ENCODE data around the gene ECI2.
"Not testable (repeated sequence)": the region's sequence is repeated elsewhere in the genome, so short reads cannot be mapped to it uniquely, and the experiment has no call there.

The ECI2 gene

GRCh38 chr6:4115741-4116140, 19.6 kb downstream of the ECI2 start:
- H3K27ac ChIP-seq: no peak overlapping the region
- H3K4me3 ChIP-seq (IDR thresholded peaks at IDR 0.05; ENCODE audit: insufficient read depth, low read depth, low read length): no peak overlapping the region
- no peaks in the 10 kb centered on the region for H3K27me3 ChIP-seq (ENCODE audit: insufficient read depth, low read depth)
- H2AFZ ChIP-seq (ENCODE audit: low read depth): no peak overlapping the region
- no peaks in the 10 kb centered on the region for H3K36me3 ChIP-seq (ENCODE audit: insufficient read depth)
- no peaks in the 10 kb centered on the region for H3K79me2 ChIP-seq (ENCODE audit: insufficient read depth, low read depth)
- H3K4me2 ChIP-seq: no peak overlapping the region
- TF ChIP-seq CTCF (conservative IDR thresholded peaks at IDR 0.05; ENCODE audit: low read depth, low read length): no peak
- H3K9ac ChIP-seq: no peak overlapping the region
- no peaks in the 10 kb centered on the region for H4K20me1 ChIP-seq (ENCODE audit: insufficient read depth)
- no peaks in the 10 kb centered on the region for H3K4me1 ChIP-seq (ENCODE audit: low read depth, poor library complexity, severe bottlenecking)

GRCh38 chr6:4114123-4114522, 21.3 kb downstream of the ECI2 start:
- Histone ChIP-seq H3K27ac (no peak overlapping the region), H3K36me3 (ENCODE audit: insufficient read depth) (no peaks in the 10 kb centered on the region), H3K4me1 (ENCODE audit: low read depth, poor library complexity, severe bottlenecking) (no peaks in the 10 kb centered on the region), H3K4me3 (IDR thresholded peaks at IDR 0.05; ENCODE audit: insufficient read depth, low read depth, low read length) (no peak overlapping the region), H3K79me2 (ENCODE audit: insufficient read depth, low read depth) (no peaks in the 10 kb centered on the region), H4K20me1 (ENCODE audit: insufficient read depth) (no peaks in the 10 kb centered on the region), H3K4me2 (no peak overlapping the region), H3K9ac (no peak overlapping the region), H3K27me3 (ENCODE audit: insufficient read depth, low read depth) (no peaks in the 10 kb centered on the region), H2AFZ (ENCODE audit: low read depth) (no peak overlapping the region)
- no peak for TF ChIP-seq CTCF (conservative IDR thresholded peaks at IDR 0.05; ENCODE audit: low read depth, low read length)

- no peak for TF ChIP-seq CTCF (conservative IDR thresholded peaks at IDR 0.05; ENCODE audit: low read depth, low read length)
- Histone ChIP-seq H2AFZ (ENCODE audit: low read depth) (no peak overlapping the region), H3K36me3 (ENCODE audit: insufficient read depth) (no peaks in the 10 kb centered on the region), H3K4me2 (no peak overlapping the region), H3K27me3 (ENCODE audit: insufficient read depth, low read depth) (no peaks in the 10 kb centered on the region), H3K4me3 (IDR thresholded peaks at IDR 0.05; ENCODE audit: insufficient read depth, low read depth, low read length) (no peak overlapping the region), H3K4me1 (ENCODE audit: low read depth, poor library complexity, severe bottlenecking) (no peaks in the 10 kb centered on the region), H3K27ac (no peak overlapping the region), H4K20me1 (ENCODE audit: insufficient read depth) (no peaks in the 10 kb centered on the region), H3K79me2 (ENCODE audit: insufficient read depth, low read depth) (no peaks in the 10 kb centered on the region), H3K9ac (no peak overlapping the region)
Measured at GRCh38 chr6:4113649-4114048, 21.7 kb downstream of the ECI2 start.

GRCh38 chr6:4112366-4112765, 23.0 kb downstream of the ECI2 start:
- Histone ChIP-seq H3K27me3 (ENCODE audit: insufficient read depth, low read depth) (no peaks in the 10 kb centered on the region), H2AFZ (ENCODE audit: low read depth) (no peak overlapping the region), H3K36me3 (ENCODE audit: insufficient read depth) (no peaks in the 10 kb centered on the region), H3K4me2 (no peak overlapping the region), H4K20me1 (ENCODE audit: insufficient read depth) (no peaks in the 10 kb centered on the region), H3K27ac (no peak overlapping the region), H3K4me1 (ENCODE audit: low read depth, poor library complexity, severe bottlenecking) (no peaks in the 10 kb centered on the region), H3K79me2 (ENCODE audit: insufficient read depth, low read depth) (no peaks in the 10 kb centered on the region), H3K9ac (no peak overlapping the region), H3K4me3 (IDR thresholded peaks at IDR 0.05; ENCODE audit: insufficient read depth, low read depth, low read length) (no peak overlapping the region)
- TF ChIP-seq CTCF (conservative IDR thresholded peaks at IDR 0.05; ENCODE audit: low read depth, low read length): no peak

GRCh38 chr6:4109363-4109815, 26.0 kb downstream of the ECI2 start:
- H3K27ac ChIP-seq; H3K9ac ChIP-seq; H3K27me3 ChIP-seq (ENCODE audit: insufficient read depth, low read depth); H4K20me1 ChIP-seq (ENCODE audit: insufficient read depth); H2AFZ ChIP-seq (ENCODE audit: low read depth); H3K4me3 ChIP-seq (IDR thresholded peaks at IDR 0.05; ENCODE audit: insufficient read depth, low read depth, low read length); H3K4me2 ChIP-seq; H3K36me3 ChIP-seq (ENCODE audit: insufficient read depth); H3K4me1 ChIP-seq (ENCODE audit: low read depth, poor library complexity, severe bottlenecking); H3K79me2 ChIP-seq (ENCODE audit: insufficient read depth, low read depth): not testable (repeated sequence)

Measured in KMS-11 (cell line).